GM12864 (cell line): ENCODE data around the gene TYW5.

Source experiments
- DNase-seq: peaks from one replicate; pipeline ENCODE4 v3.0.0-alpha.2; 2011; ENCODE audit warnings: low read depth
- H3K4me3 ChIP-seq: 2 replicates; pipeline ENCODE4 v1.5.1; 2011; ENCODE audit warnings: mild to moderate bottlenecking, low read depth, low read length, control low read depth
- CTCF ChIP-seq: IDR thresholded peaks from 2 replicates; pipeline ENCODE4 v1.5.1; 2011; ENCODE audit warnings: low read depth, mild to moderate bottlenecking, moderate library complexity, low read length, control low read depth, inconsistent platforms; ENCODE audit errors: missing control alignments

TYW5 gene

GRCh38 chr2:199977984-199978415 is 22.7 kb upstream of the TYW5 start:
- DNase-seq = no peak
- no peak overlapping the region for H3K4me3 ChIP-seq
- no peak for TF ChIP-seq CTCF

GRCh38 chr2:199975273-199975895 is 20.1 kb upstream of the TYW5 start:
- no peak overlapping the region for H3K4me3 ChIP-seq
- no peak for DNase-seq
- no peak for TF ChIP-seq CTCF

- no peak overlapping the region for H3K4me3 ChIP-seq
- no peak for TF ChIP-seq CTCF
- DNase-seq = no peak
Measured at GRCh38 chr2:199973703-199974102, 18.4 kb upstream of the TYW5 start.

GRCh38 chr2:199972088-199972626 is 16.9 kb upstream of the TYW5 start:
- no peak for DNase-seq
- no peak for TF ChIP-seq CTCF
- no peak overlapping the region for H3K4me3 ChIP-seq

GRCh38 chr2:199968126-199968525 is 12.8 kb upstream of the TYW5 start:
- no peak for DNase-seq
- TF ChIP-seq CTCF = no peak
- H3K4me3 ChIP-seq = no peak overlapping the region

- no peak for DNase-seq
- no peak for TF ChIP-seq CTCF
- H3K4me3 ChIP-seq = no peak overlapping the region
Measured at GRCh38 chr2:199966976-199967375, 11.7 kb upstream of the TYW5 start.

- no peak overlapping the region for H3K4me3 ChIP-seq
- no peak for TF ChIP-seq CTCF
- no peak for DNase-seq
Measured at GRCh38 chr2:199966405-199966804, 11.1 kb upstream of the TYW5 start.
